T-helper 2 cell treated with Interferon-gamma antibody and Interleukin-4, amounts not matched to agents 5 μg/mL and 100 μg/mL, for 36 hours (primary cell): Measurements from ENCODE around the gene CAMK2N1.
"Not testable (repeated sequence)": the region's sequence is repeated elsewhere in the genome, so short reads cannot be mapped to it uniquely, and the experiment has no call there.

Source experiments
- DNase-seq: peaks from one replicate; pipeline ENCODE4 v3.0.0; 2021; ENCODE audit warnings: low spot score
- H3K27ac Mint-ChIP-seq: one replicate; pipeline ENCODE4 v1.8.0; 2021; ENCODE audit warnings: mild to moderate bottlenecking, mixed read lengths
- H3K27me3 Mint-ChIP-seq: one replicate; pipeline ENCODE4 v1.8.0; 2021; ENCODE audit warnings: low read depth, mixed read lengths
- H3K36me3 Mint-ChIP-seq: one replicate; pipeline ENCODE4 v1.8.0; 2021; ENCODE audit warnings: low read depth, mixed read lengths
- H3K4me1 Mint-ChIP-seq: one replicate; pipeline ENCODE4 v1.8.0; 2021; ENCODE audit warnings: low read depth, mixed read lengths
- H3K4me3 Mint-ChIP-seq: one replicate; pipeline ENCODE4 v1.8.0; 2022; ENCODE audit warnings: mild to moderate bottlenecking, moderate library complexity, mixed read lengths
- H3K9me3 Mint-ChIP-seq: one replicate; pipeline ENCODE4 v1.8.0; 2021; ENCODE audit warnings: mixed read lengths

Gene CAMK2N1

DNA sequence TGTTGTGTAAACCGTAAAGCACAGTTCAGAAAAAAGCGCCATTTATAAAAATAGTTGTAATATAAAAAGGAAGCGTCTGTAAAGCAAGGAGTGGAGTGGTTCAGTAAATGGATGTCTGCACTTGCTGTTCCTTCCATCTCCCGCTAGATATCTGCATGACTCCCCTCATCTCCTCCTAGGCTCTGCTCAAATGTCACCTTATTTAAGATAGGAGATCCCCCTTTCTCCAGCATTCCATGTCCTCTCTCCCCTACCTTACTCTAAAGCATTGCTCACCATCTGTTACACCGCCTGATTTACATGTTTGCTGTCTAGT lies 21.2 kb upstream of the CAMK2N1 start:
- no peak for DNase-seq
- H3K4me1 Mint-ChIP-seq: peaks cover 13% of the 10 kb centered on the region
- H3K36me3 Mint-ChIP-seq: peaks cover 9% of the 10 kb centered on the region
- peak overlapping the region; percentile 98 for H3K4me3 Mint-ChIP-seq
- H3K27ac Mint-ChIP-seq: peak overlapping the region; percentile 93
- peaks cover 4% of the 10 kb centered on the region for H3K27me3 Mint-ChIP-seq
- H3K9me3 Mint-ChIP-seq: no peaks in the 10 kb centered on the region

DNA sequence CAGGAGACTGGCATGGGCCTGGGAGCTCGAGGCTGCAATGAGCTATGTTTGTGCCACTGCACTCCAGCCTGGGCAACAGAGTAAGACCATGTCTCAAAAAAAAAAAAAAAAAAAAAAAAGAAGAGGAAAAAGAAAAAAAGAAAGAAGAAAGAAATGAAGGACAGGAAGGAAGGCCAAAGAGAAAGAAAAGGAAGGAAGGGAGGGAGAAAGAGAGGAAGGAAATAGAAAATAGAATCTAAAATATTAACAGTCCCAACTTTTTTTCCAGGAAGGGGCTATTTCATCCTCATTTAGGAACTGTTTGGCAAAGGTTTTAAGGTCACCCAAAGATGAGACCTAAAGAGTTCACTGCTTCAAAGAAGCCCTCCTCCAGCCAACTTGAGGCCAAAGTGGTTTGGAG lies 19.5 kb upstream of the CAMK2N1 start:
- Mint-ChIP-seq H3K27me3 (no peaks in the 10 kb centered on the region), H3K4me1 (peaks cover 13% of the 10 kb centered on the region), H3K9me3 (no peaks in the 10 kb centered on the region), H3K4me3 (peak overlapping the region; percentile 26), H3K36me3 (peaks cover 18% of the 10 kb centered on the region), H3K27ac (no peak overlapping the region)
- DNase-seq: no peak

DNA sequence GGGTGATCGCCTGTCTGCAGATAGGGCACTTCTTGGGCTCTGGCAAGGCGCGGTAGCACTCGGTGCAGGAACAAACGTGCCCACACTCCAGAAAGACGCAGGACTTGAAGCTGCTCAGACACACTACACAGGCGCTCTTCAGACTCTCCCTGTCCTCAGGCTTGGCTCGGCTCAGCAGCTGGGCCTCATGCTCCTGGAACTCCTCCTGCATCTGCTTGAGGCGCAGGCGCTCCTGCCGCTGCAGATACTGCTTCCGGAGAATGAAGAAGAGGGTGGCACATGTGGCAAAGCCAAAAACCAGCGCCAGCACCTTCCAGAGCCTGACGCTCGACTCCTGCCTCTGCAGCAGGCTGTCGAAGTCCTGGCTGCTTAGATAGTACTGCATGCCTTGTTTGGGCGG lies 14.7 kb upstream of the CAMK2N1 start:
- H3K4me3 Mint-ChIP-seq: no peak overlapping the region
- no peaks in the 10 kb centered on the region for H3K9me3 Mint-ChIP-seq
- H3K4me1 Mint-ChIP-seq: peaks cover 5% of the 10 kb centered on the region
- H3K27ac Mint-ChIP-seq: no peak overlapping the region
- DNase-seq: no peak
- H3K27me3 Mint-ChIP-seq: no peaks in the 10 kb centered on the region
- H3K36me3 Mint-ChIP-seq: peaks cover 21% of the 10 kb centered on the region

DNA sequence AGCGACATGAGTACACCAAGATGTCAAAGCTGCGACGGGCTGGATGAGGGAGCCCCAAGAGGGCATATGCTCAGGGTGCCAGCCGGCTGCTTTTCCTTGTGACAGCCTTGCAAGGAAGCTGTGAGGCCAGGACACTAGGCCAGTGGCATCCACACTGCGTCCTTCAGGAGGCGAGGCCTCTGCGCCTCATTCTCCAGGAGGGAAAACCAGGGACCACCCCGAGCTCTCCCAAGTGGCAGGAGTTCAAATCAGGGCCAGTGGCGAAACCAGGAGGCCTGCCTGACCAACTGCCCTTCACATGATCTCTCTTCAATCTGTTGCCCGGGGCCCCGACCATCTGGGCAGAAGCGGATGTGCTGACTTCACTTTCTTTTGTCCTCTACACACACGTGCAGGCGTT lies 13.7 kb upstream of the CAMK2N1 start:
- Mint-ChIP-seq H3K36me3 (peaks cover 21% of the 10 kb centered on the region), H3K27ac (no peak overlapping the region), H3K9me3 (no peaks in the 10 kb centered on the region), H3K4me1 (peaks cover 2% of the 10 kb centered on the region), H3K27me3 (no peaks in the 10 kb centered on the region), H3K4me3 (no peak overlapping the region)
- no peak for DNase-seq

DNA sequence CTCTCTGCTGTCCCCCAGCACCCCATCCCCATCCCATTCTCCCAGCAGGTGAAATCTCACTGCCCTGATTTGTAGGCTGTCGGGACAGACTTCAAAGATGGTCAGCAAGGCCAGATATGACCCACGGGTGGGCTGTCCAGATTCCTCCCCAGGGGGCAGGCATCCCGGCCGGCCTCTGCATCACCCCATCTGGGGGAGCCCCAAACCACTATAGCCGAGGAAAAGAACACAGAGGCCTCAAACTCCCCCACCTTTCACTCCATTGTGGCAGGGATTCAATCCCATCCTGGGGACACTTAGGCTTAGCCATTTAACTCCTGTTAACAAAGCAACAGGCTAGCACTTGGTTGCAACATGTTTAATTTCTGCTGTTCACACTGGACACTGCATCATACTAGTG lies 13.1 kb upstream of the CAMK2N1 start:
- no peaks in the 10 kb centered on the region for H3K9me3 Mint-ChIP-seq
- no peaks in the 10 kb centered on the region for H3K4me1 Mint-ChIP-seq
- no peaks in the 10 kb centered on the region for H3K27me3 Mint-ChIP-seq
- no peak overlapping the region for H3K27ac Mint-ChIP-seq
- no peak overlapping the region for H3K4me3 Mint-ChIP-seq
- peaks cover 19% of the 10 kb centered on the region for H3K36me3 Mint-ChIP-seq
- no peak for DNase-seq

DNA sequence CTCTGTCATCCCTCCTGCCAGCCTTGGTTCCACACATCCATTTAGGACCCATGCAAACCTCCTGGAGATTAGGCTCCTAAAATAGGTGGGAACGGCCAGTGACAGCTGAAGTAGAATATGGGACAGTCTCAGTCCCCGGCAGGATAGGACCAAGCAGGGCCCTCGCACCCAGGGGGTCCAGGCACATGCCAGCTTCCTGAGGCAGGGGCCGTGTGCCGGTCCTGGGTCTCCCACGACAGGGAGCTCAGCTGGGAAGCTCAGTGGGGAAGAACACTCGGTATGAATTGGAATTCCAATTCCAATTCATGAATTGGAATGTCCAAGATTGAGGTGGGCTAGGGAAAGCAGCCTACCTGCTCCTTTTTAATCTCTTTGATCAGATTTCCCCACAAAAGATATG lies 12.1 kb upstream of the CAMK2N1 start:
- H3K36me3 Mint-ChIP-seq: peaks cover 18% of the 10 kb centered on the region
- no peaks in the 10 kb centered on the region for H3K4me1 Mint-ChIP-seq
- H3K27me3 Mint-ChIP-seq: peaks cover under 1% of the 10 kb centered on the region
- no peaks in the 10 kb centered on the region for H3K9me3 Mint-ChIP-seq
- H3K4me3 Mint-ChIP-seq: no peak overlapping the region
- no peak overlapping the region for H3K27ac Mint-ChIP-seq
- no peak for DNase-seq

DNA sequence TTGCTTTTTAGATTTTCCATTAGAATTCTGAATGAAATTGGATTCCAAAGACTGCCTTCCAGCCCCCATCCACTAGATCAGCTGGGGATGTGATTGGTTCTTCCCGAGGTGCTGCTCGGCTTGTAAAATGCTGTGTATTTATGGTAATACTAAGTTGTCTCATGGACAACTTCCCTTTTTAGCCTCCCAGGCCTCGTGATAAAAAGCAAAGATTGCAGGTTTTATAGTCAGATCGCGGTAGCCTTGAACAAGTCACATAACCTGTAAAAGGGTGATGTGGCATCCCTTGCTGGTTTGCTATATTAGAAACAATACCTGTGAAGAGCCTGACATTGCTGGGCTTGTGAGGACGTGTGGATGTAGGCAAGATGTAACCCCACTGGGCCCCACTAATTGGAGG lies 11.5 kb upstream of the CAMK2N1 start:
- Mint-ChIP-seq H3K27ac (no peak overlapping the region), H3K4me3 (no peak overlapping the region), H3K4me1 (no peaks in the 10 kb centered on the region), H3K27me3 (peaks cover 5% of the 10 kb centered on the region), H3K36me3 (peaks cover 18% of the 10 kb centered on the region), H3K9me3 (no peaks in the 10 kb centered on the region)
- no peak for DNase-seq

DNA sequence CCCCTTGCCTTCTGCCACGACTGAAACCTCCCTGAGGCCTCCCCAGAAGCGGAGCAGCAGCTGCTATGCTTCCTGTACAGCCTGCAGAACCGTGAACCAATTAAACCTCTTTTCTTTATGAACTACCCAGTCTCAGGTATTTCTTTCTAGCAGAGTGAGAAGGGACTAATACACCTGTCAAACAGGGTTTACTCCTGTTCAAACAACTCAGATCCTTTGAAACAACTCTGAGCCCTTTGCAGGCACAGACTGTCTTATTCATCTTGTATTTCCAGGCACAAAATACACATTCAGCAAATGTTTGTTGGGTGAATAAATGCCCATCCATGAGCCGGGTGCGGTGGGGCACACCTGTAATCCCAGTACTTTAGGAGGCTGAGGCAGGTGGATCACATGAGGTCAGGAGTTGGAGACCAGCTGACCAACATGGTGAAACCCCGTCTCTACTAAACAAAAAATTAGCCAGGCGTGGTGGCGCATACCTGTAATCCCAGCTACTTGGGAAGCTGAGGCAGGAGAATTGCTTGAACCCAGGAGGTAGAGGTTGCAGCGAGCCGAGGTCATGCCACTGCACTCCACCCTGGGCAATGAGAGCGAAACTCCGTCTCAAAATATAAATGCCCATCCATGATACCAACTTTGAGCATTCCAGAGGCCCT lies 10.8 kb upstream of the CAMK2N1 start:
- H3K36me3 Mint-ChIP-seq: peaks cover 17% of the 10 kb centered on the region
- not testable (repeated sequence) for H3K9me3 Mint-ChIP-seq, H3K4me3 Mint-ChIP-seq, H3K27me3 Mint-ChIP-seq, H3K4me1 Mint-ChIP-seq, DNase-seq, H3K27ac Mint-ChIP-seq

DNA sequence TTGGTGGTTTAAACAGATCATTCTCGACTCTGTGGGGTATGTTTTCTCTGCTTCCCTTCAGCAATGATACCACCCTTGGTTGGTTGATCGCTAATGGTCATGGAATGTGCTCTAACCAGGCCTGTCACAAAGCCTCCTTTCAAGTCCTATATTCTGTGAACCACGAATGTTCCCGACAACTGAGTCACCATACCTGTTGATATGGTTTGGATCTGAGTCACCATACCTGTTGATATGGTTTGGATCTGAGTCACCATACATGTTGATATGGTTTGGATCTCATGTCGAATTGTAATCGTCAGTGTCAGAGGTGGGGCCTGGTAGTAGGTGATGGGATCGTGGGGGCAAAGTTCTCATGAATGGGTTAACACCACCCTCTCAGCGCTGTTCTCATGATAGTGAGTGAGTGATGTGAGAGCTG lies 10.2 kb upstream of the CAMK2N1 start:
- Mint-ChIP-seq H3K36me3 (peaks cover 11% of the 10 kb centered on the region), H3K27me3 (peaks cover 5% of the 10 kb centered on the region), H3K4me1 (no peaks in the 10 kb centered on the region), H3K4me3 (no peak overlapping the region), H3K9me3 (no peaks in the 10 kb centered on the region), H3K27ac (no peak overlapping the region)
- DNase-seq: no peak

DNA sequence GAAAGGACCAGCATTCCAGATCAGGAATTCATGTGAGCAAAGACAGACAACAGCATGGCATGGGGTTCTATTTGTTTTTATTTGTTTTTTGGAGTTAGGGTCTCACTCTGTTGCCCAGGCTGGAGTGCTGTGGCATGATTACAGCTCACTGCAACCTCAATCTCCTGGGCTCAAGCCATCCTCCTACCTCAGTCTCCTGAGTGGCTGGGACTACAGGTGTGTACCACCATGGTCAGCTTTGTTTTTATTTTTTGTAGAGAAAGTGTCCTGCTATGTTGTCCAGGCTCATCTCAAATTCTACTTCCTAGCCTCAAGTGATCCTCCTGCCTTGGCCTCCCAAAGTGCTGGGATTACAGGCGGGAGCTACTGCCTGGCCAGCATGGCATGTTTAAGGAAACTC lies 9.7 kb upstream of the CAMK2N1 start:
- DNase-seq: no peak
- no peaks in the 10 kb centered on the region for H3K4me1 Mint-ChIP-seq
- no peaks in the 10 kb centered on the region for H3K9me3 Mint-ChIP-seq
- no peak overlapping the region for H3K4me3 Mint-ChIP-seq
- H3K36me3 Mint-ChIP-seq: peaks cover 9% of the 10 kb centered on the region
- peaks cover 5% of the 10 kb centered on the region for H3K27me3 Mint-ChIP-seq
- H3K27ac Mint-ChIP-seq: no peak overlapping the region

DNA sequence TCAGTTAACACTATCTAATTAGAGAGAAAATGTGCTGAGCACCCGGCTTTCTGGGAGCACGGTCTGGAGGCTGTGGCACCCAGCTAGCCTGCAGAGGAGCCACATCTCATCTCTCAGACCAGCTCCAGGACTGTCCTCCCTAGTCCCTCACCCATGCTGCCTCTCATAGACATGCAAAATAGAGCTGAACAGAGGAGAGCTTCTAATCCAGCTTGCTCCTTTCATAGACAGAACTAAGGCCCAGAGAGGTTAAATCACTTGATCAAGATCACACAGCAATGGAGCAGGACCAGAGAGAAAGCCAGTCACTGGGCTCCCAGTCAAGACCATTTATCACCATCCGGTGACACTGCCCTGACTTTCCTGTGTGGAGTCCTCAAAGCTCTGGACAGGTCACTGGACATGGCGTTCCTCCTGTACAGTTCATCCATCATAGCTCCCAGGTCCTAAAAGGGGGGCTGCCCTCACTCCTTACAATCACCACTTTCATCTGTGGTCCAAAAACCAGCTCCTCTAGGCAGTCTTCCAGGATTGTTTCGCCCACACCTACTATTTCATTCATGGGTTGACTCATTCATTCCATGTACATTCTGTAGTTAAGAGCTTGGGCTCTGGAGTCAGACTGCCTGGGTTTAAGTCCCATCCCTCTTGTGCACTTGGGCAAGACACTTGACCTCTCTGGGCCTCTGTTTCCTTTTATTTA lies 8.8 kb upstream of the CAMK2N1 start:
- no peaks in the 10 kb centered on the region for H3K9me3 Mint-ChIP-seq
- DNase-seq: no peak
- peaks cover 9% of the 10 kb centered on the region for H3K27me3 Mint-ChIP-seq
- H3K36me3 Mint-ChIP-seq: peaks cover 5% of the 10 kb centered on the region
- no peak overlapping the region for H3K27ac Mint-ChIP-seq
- no peaks in the 10 kb centered on the region for H3K4me1 Mint-ChIP-seq
- H3K4me3 Mint-ChIP-seq: no peak overlapping the region

DNA sequence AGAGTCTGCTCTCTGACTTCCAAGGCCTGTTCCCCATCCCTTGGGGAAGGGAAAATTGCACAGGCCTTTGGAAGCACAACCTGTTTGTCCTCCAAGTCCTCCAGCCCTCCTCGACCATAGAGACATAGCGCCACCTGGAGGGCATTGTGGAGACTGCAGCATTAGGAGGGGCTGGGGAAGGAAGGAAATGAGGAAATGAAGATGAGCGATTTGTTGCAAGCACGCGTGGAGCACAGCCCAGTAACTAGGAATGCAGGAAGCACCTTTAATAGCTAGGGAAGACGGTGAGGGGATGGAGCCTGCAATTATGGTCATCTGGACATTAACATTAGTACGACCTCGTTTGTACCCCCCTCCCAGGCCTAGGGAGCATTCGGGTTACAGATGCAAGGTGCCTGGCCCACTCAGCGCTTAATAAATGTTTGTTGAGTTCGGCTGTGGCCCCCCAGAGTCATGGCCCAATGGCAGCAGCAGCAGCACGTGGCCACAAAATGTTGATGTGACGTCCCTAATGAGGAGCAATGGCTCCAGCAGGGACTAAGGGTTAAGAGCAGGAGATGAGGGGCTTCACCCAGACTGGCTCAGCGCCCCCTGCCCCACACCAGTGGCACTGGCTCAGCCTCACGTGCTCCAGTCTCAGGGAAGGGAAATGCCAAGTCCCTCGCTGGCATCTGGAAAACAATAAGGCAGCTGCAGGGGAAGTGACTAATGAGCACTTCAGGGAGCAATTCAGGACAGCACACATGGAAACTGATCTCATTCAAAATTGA lies 8.0 kb upstream of the CAMK2N1 start:
- H3K4me1 Mint-ChIP-seq: no peaks in the 10 kb centered on the region
- peaks cover under 1% of the 10 kb centered on the region for H3K36me3 Mint-ChIP-seq
- peaks cover 16% of the 10 kb centered on the region for H3K27me3 Mint-ChIP-seq
- no peak overlapping the region for H3K4me3 Mint-ChIP-seq
- no peak overlapping the region for H3K27ac Mint-ChIP-seq
- peak; percentile 62 for DNase-seq
- H3K9me3 Mint-ChIP-seq: no peaks in the 10 kb centered on the region

DNA sequence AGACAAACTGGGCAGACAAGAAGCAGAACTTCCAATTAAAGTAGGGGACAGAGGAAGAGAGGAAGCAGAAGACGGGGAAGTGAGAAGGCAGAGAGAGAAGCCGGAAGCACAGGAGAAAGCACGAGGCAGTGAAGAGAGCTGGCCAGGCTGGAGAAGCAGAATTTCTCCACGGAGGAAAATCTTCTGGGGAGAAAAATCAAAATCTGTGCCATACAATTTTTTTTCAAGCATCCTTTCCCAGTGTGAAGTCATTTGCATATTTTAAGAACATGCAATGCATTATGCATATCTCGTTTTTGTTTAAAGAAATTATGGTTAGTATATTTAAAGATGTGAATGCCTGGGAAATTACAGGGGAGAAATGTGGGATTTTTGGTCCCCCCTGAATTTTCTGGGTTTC lies 7.3 kb upstream of the CAMK2N1 start:
- Mint-ChIP-seq H3K9me3 (no peaks in the 10 kb centered on the region), H3K36me3 (no peaks in the 10 kb centered on the region), H3K27me3 (peaks cover 24% of the 10 kb centered on the region), H3K4me3 (no peak overlapping the region), H3K27ac (no peak overlapping the region), H3K4me1 (no peaks in the 10 kb centered on the region)
- DNase-seq: no peak

DNA sequence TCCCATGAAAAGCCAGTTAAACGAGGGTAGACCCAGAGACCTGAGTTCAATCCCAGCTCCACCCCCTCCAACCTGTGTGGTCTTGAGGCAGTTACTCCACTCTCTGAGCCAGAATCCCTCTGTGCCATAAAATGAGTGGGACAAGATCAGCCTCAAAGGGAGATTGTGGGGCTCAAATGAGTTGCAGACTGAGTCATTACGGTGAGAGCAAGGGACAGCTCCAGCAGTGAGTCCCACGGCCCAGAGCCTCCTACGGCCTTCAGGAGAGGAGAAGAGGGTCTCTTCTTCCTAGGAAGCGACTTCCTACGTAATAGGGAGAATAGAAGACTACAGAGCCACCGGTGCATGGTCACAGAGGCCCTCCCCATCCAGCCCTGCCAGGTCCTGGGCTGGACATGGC lies 6.7 kb upstream of the CAMK2N1 start:
- Mint-ChIP-seq H3K27ac (no peak overlapping the region), H3K36me3 (no peaks in the 10 kb centered on the region), H3K27me3 (peaks cover 29% of the 10 kb centered on the region)

More for the DNA sequence above, 6.7 kb upstream of the CAMK2N1 start:
- no peak overlapping the region for H3K4me3 Mint-ChIP-seq
- H3K9me3 Mint-ChIP-seq: no peaks in the 10 kb centered on the region
- no peak for DNase-seq
- H3K4me1 Mint-ChIP-seq: no peaks in the 10 kb centered on the region
